Inferior parietal cortex (tissue), 1 donor: ENCODE measurements around the gene CROCC2.

Source experiments
- DNase-seq: peaks from one replicate; pipeline ENCODE4 v3.0.0-alpha.2; 2016; ENCODE audit errors: extremely low spot score

CROCC2 gene

DNA sequence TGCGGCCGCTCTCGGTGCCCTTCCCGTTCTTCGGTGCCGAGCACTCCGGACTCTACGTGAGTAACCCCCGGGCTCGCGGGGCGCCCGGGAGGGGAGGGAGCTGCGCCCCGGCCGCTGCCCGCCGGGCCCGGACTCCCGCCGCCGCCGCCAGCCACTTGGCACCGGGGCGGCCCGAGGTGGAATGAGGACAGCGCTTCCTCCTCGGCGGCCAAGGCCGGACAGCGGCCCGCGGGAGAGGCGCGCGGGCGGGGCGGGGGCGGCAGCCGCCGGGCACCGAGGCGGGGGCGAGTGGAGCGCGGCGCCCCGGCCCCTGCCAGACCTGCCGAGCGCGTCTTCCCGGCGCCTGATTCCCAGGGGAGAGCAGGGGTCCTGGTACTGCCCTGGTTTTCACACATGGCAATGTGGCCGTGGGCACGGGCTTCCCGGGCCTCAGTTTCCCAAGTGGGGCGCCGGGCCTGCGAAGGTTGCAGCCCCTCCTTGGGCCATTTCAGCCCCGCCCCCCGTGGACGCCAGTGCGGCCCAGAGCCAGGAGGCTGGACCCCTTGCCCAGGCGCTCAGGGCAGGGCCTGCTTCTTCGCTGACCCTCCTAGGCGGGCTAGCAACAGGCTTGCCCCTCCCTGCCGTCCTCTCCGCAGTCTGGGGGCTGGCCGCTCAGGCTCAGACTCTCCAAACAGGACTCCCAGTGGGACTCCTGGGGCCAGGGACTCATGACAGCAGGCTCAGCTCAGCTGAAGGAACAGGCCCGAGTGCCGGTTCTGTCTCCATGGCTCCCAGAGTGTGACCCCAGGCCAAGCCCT lies 93.1 kb downstream of the CROCC2 start:
- DNase-seq, result no peak

DNA sequence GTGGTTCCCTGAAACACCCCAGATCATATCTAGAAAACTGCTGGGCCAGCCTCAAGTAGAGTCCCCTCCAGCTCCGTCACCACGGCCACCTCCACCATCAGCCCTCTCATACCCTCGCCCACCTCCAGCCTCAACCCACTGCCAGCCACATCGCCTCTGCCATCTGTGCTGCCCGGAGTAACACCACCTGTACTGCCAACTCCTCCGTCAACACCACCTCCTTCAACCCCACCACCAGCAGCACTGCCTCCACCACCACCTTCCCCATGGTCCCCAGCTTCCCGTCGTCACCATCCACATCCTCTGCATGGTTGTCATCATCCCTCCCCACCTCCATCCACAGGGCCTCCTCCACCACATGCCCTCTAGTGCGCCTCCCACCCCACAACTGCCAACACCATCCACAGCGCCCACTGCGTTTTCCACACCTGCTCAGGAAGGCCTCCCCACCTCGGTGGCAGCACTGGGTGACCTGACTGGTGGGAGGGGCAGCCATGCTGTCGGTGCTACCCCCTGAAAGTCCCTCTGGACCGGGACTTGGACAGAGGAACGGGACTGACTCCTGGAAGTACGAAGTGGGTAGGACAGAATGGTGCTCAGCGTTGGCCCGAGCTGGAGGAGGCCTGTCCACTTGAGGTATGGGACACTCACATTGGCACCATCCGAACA lies 93.9 kb downstream of the CROCC2 start:
- no peak for DNase-seq

DNA sequence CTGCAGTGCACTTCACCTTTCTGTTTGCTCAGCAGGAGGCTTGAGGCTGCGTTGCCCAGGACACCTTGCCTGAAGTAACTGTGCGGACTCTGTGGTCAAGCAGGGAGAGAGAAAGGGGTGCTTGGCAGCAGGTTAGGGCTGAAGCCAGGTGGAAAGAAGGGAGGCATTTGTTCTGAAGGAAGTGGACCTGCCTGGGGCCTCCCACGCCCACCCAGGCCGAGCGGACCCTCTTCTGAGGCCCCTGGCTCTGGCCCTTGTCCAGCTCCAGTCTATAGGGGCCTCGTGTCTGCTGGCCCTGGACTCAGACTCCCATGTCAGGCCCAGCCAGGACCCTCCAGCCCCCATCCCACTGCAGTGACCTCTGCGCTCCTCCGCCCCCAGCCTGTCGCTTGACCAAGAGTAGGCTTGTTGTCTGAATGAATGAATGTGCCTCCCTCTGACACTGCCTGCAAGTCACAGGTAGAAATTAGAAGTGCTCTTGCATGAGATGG lies 94.7 kb downstream of the CROCC2 start:
- DNase-seq, result no peak

DNA sequence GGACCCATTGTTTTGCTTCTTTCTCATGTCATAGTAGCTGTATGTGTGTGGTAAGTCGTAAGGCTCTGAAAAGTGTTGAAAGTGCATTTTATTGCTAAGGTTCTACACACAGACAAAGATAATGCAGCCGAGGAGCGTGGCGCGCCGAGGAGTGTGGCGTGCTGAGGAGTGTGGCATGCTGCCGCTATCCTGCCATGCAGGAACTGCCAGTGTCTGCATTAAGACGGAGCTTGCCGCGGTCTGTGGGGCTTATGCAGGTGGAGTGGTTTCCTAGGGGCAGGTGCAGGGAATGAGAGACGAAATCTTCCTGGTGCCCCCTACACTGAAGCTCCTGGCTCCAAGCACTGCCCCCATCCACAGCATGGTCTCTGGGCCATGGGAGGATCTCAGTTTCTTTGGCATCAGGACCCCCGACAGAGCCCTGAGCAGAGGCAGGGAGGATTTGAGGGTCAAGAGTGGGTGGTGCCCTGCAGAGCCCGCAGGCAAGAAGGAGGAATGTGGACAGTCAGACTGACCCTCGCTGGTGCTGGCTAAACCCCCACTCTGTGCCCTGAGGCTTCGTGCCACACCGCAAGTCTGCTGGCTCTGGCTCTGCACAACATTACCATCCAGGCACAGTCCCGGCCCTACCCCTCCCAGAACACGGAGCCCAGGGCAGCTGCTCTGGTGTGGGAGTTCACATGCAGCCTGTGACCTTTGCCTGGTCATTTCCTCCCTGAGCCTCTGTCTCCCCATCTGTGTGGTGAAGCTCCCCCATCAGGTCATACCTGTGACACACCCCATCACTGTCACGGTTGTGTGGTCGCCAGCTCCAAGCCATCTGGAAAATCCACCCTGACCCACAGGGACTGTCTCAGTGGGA lies 95.5 kb downstream of the CROCC2 start:
- no peak for DNase-seq

DNA sequence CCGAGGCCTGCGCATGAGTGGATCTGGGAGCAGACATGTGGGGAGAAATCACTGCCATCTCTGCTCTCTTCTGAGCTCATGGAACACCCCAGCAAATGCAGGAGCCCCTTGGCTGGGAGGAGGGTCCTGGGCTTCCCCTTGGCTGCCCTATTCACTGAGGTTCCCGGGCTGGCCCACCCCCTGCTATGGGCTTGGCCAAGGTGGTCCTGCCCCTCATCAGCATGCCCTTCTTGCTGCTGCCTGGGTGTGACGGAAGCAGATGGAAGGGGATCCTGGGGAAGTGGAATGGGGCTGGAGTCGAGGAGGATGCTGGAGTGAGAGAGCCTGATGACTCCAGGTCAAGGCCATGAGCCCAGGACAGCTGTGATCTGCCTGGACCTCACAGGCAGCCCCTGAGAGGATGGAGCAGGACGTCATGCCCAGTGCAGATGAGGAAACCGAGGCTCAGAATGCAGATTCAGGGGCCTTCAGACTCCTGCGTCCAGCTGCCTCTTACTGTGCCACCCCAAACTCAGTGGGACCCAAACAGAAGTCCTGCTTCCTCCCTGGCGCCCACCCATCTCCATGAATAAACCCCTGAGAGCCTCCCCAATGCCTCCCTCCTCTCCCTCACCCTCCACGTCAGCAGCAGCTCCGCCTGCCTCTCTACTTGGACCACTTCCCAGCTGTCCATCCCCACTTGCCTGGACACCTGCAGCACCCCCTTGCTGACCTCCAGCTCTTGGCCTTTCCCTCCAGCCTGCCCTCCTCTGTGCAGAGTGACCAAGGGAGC lies 96.3 kb downstream of the CROCC2 start:
- no peak for DNase-seq

DNA sequence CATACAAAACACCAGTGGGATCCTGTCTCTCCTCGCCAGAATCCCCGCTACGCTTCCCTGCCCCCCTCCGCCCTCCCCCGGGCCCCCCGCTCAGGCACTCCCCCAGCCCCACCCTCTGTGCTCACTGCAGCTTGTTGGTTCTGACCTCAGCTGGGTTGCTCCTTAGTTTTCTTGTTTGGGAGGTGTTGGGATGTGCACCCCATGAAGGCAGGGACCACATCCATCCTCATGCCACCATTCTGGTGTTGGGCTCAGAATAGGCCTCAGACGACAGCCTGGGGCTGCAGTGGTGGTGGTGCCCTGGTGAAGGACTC lies 96.9 kb downstream of the CROCC2 start:
- no peak for DNase-seq

DNA sequence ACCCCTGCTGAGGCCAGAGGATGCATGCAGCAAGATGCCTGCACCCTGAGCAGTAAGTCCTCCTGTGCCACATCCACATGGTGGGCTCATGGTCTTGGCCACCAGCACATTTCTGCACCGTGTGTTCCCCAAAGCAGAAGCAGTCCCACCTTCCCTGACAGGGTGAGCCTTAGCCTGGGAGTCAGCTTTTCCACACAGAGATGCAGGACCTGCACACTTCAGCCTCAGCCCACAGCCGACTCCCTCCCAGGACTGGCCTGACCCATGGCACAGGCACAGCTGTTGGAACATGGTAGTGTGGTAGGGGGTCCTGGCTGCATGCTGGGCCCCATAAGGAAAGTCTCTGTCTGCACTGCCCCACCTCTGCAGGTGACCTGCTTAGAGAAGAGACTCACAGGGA lies 97.2 kb downstream of the CROCC2 start:
- DNase-seq, result no peak

DNA sequence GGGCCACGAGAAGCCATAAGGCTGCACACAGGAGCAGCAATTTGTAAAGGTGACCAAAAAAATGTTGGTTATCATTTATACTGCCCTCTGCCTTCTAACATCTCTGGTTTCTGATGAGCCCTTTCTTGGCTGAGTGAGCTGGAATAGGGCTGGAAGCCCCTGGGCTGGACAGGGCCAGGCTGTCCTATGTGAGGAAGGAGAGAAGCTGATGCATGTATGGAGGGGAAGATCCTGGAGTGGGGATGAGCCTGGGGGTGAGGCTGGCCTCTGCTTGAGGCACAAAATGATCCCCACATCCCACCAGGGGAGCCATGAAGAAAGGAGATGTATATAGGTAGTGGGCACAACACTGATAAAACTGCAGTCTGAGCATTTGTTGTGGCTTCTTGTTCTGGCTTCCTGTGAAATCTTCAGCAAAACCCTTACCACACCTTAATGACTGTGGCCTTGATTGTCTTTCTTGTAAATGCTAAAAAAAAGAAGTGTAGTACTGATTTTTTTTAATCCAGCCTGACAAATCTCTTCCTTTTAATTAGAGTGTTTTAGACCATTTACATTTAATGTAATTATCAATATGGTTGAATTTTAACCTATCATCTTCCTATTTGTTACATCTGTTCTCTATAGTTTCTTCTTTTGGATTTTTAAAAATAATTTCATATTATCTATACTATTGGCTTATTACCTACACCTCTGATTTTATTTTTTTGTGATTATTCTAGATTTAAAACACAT lies 97.9 kb downstream of the CROCC2 start:
- DNase-seq, result no peak

DNA sequence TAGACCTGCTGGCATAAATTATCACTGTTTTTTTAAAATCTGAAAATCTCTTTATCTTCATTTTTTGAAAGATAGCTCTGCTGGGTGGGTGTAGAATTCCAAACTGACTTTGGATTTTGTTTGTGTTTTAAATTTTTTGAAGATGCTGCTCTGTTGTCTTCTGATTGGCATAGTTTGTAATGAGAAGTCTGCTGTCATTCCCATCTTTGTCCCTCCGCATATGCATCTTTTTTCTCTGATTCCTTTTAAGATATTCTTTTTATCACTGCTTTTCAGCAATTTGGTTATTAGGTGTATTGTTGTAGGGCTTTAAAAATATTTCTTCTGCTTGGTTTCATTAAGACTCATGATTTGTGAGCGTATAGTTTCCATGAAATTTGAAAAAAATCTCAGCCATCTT lies 99.4 kb downstream of the CROCC2 start:
- DNase-seq, result no peak

DNA sequence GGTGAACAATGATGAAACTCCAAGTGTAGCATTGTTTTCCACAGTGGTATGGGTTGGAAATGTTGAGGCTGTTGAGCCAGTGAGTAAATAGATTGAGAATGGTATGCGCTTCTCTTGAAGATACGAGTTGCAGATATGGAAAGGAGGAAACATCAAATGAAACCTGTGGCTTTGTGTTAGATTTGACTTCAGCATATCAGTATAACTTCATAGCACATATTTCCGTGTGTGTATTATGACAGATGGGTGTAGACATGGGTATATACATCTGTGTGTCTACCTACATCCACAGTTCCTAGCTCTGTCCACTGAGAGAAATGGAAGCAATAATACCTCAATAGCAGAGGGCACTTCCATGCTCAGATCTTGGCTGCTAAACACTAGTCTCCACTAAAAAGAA lies 100.3 kb downstream of the CROCC2 start:
- DNase-seq, result no peak

DNA sequence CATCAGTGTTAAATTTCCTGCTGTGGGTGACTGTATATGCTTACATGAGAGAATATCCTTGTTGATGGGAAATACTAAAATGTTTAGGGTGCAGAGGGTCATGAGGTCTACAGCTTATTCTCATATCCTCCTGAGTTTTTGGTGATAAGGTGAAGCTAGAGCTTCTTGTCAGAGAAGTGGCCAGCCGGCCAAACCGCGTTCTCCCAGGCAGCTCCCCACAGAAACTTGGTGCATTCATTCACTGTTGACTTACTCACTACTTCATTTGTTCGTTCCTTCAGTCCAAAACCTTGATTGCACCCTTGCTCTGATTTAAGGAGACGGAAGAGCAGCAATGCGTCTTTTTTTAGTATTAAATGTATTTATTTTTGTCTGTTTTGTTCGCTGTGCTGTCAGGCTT lies 101.0 kb downstream of the CROCC2 start:
- DNase-seq, result no peak

DNA sequence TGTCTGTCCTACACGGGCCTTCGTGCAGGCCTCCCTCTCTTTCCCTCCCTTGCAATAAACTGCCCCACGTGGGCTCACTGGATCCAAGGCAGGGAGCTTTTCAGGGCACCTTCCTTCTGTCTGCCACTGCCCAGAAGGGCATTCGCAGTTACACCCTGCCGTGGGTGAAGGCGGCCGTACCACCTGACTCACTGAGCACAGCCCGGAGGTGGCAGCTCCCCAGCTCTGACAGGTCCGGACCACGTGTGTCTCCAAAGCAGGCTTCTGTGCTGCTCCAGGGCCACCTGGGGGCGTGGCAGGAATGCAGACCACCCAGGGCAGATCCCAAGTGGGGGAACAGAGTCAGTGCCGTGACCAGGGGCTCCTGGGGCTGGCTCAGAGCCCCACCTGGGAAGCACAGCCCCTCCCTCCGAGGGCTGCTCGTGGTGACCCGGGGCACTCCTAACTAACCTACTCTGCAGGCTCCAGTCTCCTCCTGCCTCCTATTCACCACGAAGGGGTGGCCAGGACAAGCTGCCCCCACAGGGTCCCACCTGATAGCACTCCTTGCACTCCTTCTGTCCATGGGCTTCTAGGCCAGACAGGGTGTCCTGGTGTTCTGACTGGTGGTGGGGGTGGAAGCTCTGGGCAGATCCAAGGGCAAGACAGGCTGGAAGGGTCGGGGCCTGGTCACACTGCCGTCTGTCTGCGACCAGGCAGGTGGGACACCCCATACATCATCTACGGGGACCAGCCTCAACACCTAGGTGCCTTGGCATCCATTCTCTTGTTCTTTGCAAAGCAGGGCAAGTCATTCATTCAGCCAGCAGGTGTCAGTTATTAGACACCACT lies 102.0 kb downstream of the CROCC2 start:
- no peak for DNase-seq

DNA sequence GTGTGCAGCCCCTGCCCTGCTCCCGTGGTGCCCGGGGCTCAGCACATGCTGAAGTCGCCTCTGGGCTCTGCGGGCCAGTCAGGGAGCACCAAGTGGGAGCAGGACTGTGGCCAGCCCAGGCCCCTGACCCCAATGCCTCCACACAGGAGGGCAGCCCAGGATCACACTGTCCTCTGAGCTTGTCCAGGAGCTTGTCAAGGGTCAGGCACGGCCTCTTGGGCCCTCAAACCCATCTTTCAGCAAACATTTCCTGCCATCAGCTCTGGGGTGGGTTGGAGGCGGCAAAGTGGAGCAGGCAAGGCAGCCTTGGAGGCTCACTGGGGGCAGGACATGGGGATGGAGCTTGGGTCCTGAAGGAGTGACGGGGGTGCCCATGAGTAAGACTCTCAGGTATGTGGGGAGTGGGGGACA lies 102.6 kb downstream of the CROCC2 start:
- DNase-seq, result no peak

DNA sequence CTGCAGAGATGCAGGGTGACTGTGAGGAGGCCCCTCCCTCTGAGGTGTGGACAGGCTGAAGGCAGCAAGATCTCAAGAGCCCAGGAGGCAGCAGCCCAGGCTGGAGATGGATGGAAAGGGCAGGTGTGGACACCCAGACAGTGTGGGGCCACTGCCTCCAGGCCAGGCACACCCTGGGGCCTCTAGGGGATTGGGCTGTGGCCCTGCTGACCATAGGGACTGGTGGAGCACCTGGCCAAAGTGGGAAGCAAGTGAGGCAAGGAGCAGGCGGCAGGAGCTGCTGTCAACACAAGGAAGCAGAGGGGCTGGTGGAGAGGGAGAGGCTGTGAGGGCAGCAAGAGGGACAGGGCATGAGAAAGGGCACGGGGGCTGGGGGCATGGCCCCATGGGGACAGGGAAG lies 103.1 kb downstream of the CROCC2 start:
- no peak for DNase-seq

DNA sequence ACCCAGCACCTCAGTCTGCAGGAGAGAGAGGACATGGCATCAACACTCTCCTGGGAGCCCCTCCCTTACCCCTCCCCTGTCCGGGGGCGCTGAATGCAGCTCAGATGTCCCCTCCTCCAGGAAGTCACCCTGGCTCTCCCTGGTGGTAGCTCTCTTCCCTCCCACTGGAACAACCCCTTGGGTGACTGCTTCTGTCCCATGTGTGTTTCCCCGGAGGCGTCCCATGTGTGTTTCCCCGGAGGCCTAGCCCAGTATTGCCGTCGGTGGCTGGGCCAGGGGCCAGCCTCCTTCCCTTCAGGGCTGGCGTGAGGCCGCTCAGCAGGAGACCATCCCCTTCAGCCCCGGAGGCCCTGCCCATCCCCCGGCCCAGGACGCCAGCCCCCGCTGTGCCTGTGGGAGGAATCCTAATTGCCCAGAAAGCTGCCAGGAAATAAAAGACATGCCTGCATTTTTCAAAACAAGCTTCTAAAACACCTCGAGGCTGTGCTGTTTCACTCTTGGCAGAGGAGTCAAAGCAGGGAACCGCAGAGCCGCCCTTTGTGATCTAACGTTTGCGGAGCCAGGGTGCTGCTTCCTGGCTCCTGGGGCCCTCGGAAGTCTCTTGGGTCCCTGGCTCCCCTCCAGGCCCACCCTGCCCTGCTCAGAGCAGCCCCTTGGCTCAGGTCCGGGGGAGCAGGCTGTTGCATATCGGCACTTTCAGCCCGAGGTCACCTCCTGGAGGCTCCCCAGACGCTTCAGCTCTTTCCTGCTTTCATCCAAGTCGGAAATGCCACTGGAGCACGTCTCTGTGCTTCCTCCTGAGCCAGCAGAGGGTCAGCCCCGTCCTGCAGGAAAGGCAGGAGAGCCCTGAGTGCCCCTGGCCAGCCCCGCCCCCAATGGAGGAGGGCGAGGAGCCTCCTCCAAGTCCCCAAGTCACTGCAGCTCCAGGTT lies 103.7 kb downstream of the CROCC2 start:
- DNase-seq, result no peak

DNA sequence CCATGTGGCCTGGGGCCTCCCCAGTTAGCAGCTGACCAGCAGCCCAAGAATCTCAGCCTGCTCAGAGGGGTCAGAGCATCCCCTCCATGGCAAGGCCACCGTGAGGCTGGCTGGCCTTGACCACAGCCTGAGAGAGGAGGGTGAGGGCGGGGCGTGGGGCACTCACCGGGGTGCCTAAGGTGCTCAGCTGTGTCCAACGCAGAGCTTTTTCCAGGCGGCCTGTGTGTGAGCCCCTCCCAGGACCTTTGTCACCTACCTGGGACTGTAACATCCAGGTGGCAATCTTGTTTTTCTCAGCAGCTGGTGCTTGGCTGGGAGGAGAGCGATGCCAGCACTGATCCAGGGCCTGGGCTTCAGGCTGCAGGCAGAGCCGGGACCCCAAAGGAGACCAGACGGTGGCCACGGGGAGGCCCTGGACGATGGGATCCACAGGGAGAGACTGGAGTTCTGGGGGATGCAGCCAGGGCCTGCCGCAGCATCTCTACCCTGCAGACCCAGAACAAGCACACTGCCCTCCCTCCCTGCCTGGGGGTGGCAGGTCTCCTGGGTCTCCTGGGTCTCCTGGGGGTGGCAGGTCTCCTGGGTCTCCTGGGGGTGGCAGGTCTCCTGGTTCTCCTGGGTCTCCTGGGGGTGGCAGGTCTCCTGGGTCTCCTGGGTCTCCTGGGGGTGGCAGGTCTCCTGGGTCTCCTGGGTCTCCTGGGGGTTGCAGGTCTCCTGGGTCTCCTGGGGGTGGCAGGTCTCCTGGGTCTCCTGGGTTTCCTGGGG lies 104.6 kb downstream of the CROCC2 start:
- no peak for DNase-seq

DNA sequence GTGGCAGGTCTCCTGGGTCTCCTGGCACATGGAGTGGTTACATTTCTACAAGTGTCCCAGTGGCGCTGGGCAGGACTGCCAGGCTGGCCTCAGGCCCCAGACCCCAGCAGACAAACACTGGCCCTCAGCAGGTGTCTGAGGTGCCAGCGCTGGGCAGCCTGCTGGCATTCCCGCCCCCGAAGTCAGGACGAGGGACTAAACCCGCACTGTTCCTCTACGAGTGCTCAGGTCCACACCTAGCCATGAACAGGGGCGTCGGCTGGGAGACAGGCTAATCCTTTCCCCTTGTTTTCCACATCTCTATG lies 105.1 kb downstream of the CROCC2 start:
- DNase-seq, result no peak

DNA sequence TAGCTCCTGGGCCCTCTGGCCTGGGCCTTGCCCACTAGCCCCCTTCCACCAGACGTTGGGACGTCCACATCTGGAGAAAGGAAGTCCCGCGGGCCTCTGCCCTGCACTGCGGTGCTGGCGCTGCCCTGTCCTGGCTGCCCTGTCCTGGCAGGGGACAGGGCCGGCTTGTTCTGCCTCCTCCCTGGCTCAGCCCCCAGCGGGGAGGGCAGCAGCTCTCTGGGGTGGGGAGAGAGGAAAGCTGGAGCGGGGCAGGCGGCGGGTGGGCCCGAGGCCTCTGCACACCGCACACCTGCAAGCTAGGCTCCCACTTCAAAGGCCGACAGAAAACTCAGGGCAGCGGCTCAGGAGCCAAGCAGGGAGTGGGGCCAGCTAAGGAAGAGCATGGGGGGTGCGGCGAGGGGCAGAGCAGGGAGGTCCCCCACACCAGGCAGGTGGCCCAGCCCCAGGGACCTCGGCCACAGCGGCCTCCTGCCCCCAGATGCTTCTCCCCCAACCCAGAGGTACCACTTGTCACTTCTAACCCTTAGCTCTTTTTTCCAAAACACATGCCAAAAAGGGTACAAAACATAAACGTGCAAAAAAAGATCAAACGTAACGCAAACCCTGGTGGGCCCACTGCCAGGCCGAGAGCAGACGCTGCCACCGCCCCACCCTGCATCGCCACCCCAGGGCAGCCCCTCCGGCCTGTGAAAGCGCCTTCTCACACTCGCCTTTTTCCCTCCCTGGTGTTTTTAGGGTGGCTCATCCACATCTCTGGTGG lies 105.8 kb downstream of the CROCC2 start:
- DNase-seq, result no peak
